Left lung (tissue), 10 donors: ENCODE results near the gene RAPGEF4. TPM values are rescaled to one million over a fixed set of nuclear protein-coding genes. Genes with fewer than 3 reads are reported as not detected.
A peak's percentile ranks its signal among the peaks of the same experiment; 100 is the strongest.

Experiments
- ATAC-seq: fragments of 200-7000 bp; cut with Tn5 transposase; one replicate; pipeline ENCODE4 v1.9.1; 2020; ENCODE audit warnings: moderate library complexity
- DNase-seq, 4 donors: peaks; one replicate each; pipeline ENCODE4 v3.0.0-alpha.2; 2013 to 2020
- H3K27ac ChIP-seq, 2 donors: fragments of 200-600 bp; sonication (generic) in 1 of 2; one replicate each; pipeline versions ENCODE4 v1.5.0 to v1.8.0; 2020 to 2021
- H3K27me3 ChIP-seq, 2 donors: fragments of 200-600 bp; sonication (generic) in 1 of 2; one replicate each; pipeline versions ENCODE4 v1.5.0 to v1.8.0; 2020 to 2021
- H3K36me3 ChIP-seq, 2 donors: fragments of 200-600 bp; sonication (generic) in 1 of 2; one replicate each; pipeline versions ENCODE4 v1.5.0 to v1.8.0; 2020 to 2021
- H3K4me1 ChIP-seq, 2 donors: fragments of 200-600 bp; one replicate each; pipeline ENCODE4 v1.8.0; 2021
- H3K4me3 ChIP-seq, 2 donors: fragments of 200-600 bp; sonication (generic) in 1 of 2; one replicate each; pipeline versions ENCODE4 v1.5.0 to v1.8.0; 2020 to 2021; ENCODE audit warnings: mild to moderate bottlenecking in 1 of 2
- H3K9me3 ChIP-seq, 2 donors: fragments of 200-600 bp; sonication (generic) in 1 of 2; one replicate each; pipeline versions ENCODE4 v1.5.0 to v1.8.0; 2020 to 2021
- CTCF ChIP-seq, 2 donors: fragments of 200-600 bp; sonication (generic) in 1 of 2; IDR thresholded peaks; one replicate each; pipeline versions ENCODE4 v1.5.0 to v1.8.0; 2021; ENCODE audit warnings: antibody characterized with exemption in 2 of 2
- intact Hi-C, 2 donors: fragments of 100-400 bp; cut with DNase I; formaldehyde crosslinking; loops; one replicate each; pipeline versions ENCODE4 v1.11.2 to v1.14.2; 2022
- polyA plus RNA-seq, 6 donors: library from polyadenylated mRNA; unstranded; fragments of 120-200 nt; gene quantifications; one replicate each; pipeline ENCODE4 v1.2.1, GENCODE V29; 2013; ENCODE audit not compliant: insufficient read length in 6 of 6
- total RNA-seq, 2 donors: library from RNA; stranded (reverse); fragmentation: NEBNext Ultra II Directional; extraction: Animal tissue kit (Norgen Biotek cat#: 25700); gene quantifications; one replicate each; pipeline ENCODE4 v1.2.1, GENCODE V29; 2021
- donor health status: DM: no; HTN: yes; CAD: no.
- donor health status: DM: no; HTN: no; CAD: no.

Gene RAPGEF4
- total and polyA plus RNA-seq, 8 donors = 9.1 to 16.2 (median 11.8) TPM

GRCh38 chr2:172869861-172870260, 134.2 kb downstream of the RAPGEF4 start:
- intact Hi-C loops = no loop called here
- ATAC-seq = no peak

GRCh38 chr2:172870396-172870795, 134.8 kb downstream of the RAPGEF4 start:
- H3K36me3 ChIP-seq = no peaks in the 10 kb centered on the region
- no peak overlapping the region for H3K27ac ChIP-seq
- intact Hi-C loops = no loop called here
- no peak for DNase-seq
- no peak for ATAC-seq
- no peaks in the 10 kb centered on the region for H3K9me3 ChIP-seq
- no peaks in the 10 kb centered on the region for H3K4me1 ChIP-seq
- TF ChIP-seq CTCF (IDR thresholded peaks at IDR 0.05) = no peak
- H3K4me3 ChIP-seq = no peak overlapping the region
- H3K27me3 ChIP-seq = no peaks in the 10 kb centered on the region

More at GRCh38 chr2:172869861-172870260, 134.2 kb downstream of the RAPGEF4 start:
- H3K27ac ChIP-seq = peak overlapping the region in 1 of 2 donors; percentile 29
- no peak for TF ChIP-seq CTCF (IDR thresholded peaks at IDR 0.05)
- H3K9me3 ChIP-seq = no peaks in the 10 kb centered on the region
- DNase-seq = no peak
- H3K36me3 ChIP-seq = no peaks in the 10 kb centered on the region
- no peak overlapping the region for H3K4me3 ChIP-seq
- H3K27me3 ChIP-seq = no peaks in the 10 kb centered on the region
- H3K4me1 ChIP-seq = no peaks in the 10 kb centered on the region

- Histone ChIP-seq H3K4me1 (no peaks in the 10 kb centered on the region), H3K27me3 (no peaks in the 10 kb centered on the region), H3K9me3 (no peaks in the 10 kb centered on the region), H3K4me3 (no peak overlapping the region), H3K36me3 (no peaks in the 10 kb centered on the region), H3K27ac (no peak overlapping the region)
- ATAC-seq (no peak), DNase-seq (no peak)
- intact Hi-C loops = no loop called here
- TF ChIP-seq CTCF (IDR thresholded peaks at IDR 0.05) = no peak
Observed at GRCh38 chr2:172877826-172878225, 142.2 kb downstream of the RAPGEF4 start.

- DNase-seq = no peak
- TF ChIP-seq CTCF (IDR thresholded peaks at IDR 0.05) = no peak
- intact Hi-C loops = no loop called here
- no peak overlapping the region for H3K4me3 ChIP-seq
- no peak for ATAC-seq
- H3K4me1 ChIP-seq = no peaks in the 10 kb centered on the region
- H3K27me3 ChIP-seq = no peaks in the 10 kb centered on the region
- H3K27ac ChIP-seq = no peak overlapping the region
- no peaks in the 10 kb centered on the region for H3K9me3 ChIP-seq
- no peaks in the 10 kb centered on the region for H3K36me3 ChIP-seq
Observed at GRCh38 chr2:172878260-172878659, 142.6 kb downstream of the RAPGEF4 start.

GRCh38 chr2:172884336-172884735, 148.7 kb downstream of the RAPGEF4 start:
- intact Hi-C loops = no loop called here
- ATAC-seq = no peak
- no peak overlapping the region for H3K4me3 ChIP-seq

More at GRCh38 chr2:172884336-172884735, 148.7 kb downstream of the RAPGEF4 start:
- Histone ChIP-seq H3K36me3 (no peaks in the 10 kb centered on the region), H3K4me1 (no peaks in the 10 kb centered on the region), H3K27me3 (no peaks in the 10 kb centered on the region), H3K9me3 (no peaks in the 10 kb centered on the region), H3K27ac (no peak overlapping the region)
- no peak for DNase-seq
- no peak for TF ChIP-seq CTCF (IDR thresholded peaks at IDR 0.05)
